LHCN-M2 (cell line): ENCODE measurements around the gene ITIH4. TPM values are rescaled to one million over a fixed set of nuclear protein-coding genes. Genes with fewer than 3 reads are reported as not detected.

Source experiments
- DNase-seq: peaks from one replicate; pipeline ENCODE4 v3.0.0-alpha.2; 2012; ENCODE audit warnings: low read depth
- total RNA-seq: library from RNA; depleted of rRNA; stranded (reverse); fragments of >200 nt; gene quantifications from 2 replicates; pipeline ENCODE4 v1.2.3, GENCODE V29; 2014

Gene ITIH4
- total RNA-seq, 1 experiment from 2014 or later: 0.63 TPM

GRCh38 chr3:52800079-52800478, 30.4 kb downstream of the ITIH4 start:
- DNase-seq: no peak

GRCh38 chr3:52798978-52799476, 31.4 kb downstream of the ITIH4 start:
- peak; percentile 11 for DNase-seq

- DNase-seq: no peak
These were observed 32.0 kb downstream of the ITIH4 start for GRCh38 chr3:52798376-52798977.

DNA sequence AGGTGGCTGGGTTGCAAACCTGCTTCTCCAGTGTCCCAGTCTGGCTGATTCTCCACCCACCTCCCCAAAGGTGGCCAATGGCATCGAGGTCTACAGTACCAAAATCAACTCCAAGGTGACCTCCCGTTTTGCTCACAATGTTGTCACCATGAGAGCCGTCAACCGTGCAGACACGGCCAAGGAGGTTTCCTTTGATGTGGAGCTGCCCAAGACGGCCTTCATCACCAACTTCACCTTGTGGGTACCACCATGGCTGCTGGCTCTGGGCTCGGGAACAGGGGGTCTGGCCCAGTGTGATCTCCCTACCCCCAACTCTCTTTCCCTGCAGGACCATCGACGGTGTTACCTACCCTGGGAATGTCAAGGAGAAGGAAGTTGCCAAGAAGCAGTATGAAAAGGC, 34.1 kb downstream of the ITIH4 start:
- no peak for DNase-seq

DNA sequence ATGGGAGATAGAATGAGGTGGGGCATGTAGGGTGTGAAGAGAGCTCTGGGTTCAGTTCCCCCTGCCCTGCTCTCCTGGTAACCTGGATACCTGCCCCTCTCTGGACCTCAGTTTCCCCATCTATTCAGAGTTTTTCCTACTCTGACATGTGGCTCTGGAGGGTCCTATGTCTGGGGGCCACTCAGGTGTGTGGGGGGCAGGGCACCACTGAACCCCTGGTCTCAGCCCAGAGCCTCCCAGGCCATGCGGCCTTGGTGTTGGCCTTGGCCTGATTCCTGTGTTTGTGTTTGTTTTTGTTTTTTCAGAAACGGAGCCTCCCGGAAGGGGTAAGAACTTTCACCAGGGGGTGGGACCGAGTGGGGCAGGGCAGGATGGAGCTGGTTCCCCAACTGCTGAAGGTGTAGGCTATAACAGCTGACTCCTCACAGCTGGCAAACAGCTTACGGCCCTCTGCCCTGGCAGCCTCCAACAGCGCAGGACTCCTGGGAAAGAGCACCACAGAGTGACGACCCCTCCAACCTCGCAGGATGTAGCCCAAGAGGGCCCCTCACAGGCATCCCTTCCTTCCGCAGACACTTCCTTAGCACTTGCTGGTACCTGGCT, 35.1 kb downstream of the ITIH4 start:
- DNase-seq: no peak

- DNase-seq: no peak
These were observed 35.8 kb downstream of the ITIH4 start, which contains the start of gene ITIH3 for GRCh38 chr3:52794612-52795099. Gene ITIH3, plus strand, starts transcription at chr3:52794796. Its CDS starts 8 bp downstream, at chr3:52794804.

- DNase-seq: no peak
These were observed 36.5 kb downstream of the ITIH4 start for GRCh38 chr3:52793702-52794611.

- no peak for DNase-seq
These were observed 37.3 kb downstream of the ITIH4 start for GRCh38 chr3:52792961-52793695.

- no peak for DNase-seq
These were observed 38.1 kb downstream of the ITIH4 start for GRCh38 chr3:52792413-52792812.

DNA sequence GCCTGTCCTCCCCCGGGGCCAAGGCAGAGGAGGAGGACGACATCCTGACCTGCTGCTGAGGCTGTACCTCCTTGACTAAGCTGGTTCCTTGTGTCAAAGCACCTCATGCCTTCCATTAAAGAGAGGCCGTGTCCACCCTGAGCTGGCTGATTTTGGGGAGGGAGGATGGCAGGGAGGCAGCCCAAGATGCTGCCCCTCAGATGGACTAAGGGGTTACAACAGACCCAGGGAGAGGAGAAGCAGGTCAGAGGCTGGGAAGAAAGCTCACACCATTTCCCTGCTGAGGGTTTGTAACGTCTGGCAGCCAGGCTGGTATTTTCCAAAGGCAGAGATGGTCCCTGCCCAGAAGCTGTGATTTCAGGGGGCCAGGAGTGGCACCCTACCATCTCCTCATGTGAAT, 38.5 kb downstream of the ITIH4 start:
- DNase-seq: no peak

DNA sequence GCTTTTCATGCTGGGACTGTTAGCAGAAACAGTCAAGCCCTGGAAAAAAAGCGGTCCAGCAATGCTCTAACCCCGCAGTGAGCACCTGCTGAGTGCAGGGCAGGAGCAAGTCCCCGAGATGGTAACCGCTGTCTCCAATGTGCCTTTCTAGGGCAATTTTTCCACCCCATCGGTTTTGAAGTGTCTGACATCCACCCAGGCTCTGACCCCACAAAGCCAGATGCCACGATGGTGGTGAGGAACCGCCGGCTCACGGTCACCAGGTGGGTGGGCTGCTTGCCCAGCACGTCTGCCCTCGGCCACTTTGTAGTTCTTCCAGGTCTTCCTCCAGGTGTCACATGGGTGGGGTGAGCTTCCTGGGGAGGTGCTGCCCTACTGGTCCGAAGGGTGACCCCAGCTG, 39.1 kb downstream of the ITIH4 start:
- no peak for DNase-seq

GRCh38 chr3:52790741-52791140, 39.7 kb downstream of the ITIH4 start:
- DNase-seq: no peak

DNA sequence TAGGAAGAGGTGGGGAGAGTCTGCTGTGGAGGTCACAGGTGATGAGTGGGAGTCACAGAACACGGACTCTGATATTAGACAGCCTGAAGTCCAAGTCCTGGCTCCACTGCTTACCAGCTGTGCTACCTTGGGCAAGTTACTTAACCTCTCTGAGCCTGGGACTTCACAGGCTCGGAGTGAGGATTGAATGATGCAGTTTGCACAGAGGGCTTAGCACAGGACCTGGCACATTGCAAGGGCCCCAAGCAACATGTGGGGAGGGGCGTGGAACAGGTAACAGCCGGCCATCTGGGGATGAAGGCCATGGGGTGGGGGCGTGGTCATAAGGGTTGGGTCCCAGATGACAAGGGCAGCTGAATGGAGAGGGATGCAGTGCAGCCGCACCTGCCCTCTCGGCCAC, 40.1 kb downstream of the ITIH4 start:
- DNase-seq: no peak

DNA sequence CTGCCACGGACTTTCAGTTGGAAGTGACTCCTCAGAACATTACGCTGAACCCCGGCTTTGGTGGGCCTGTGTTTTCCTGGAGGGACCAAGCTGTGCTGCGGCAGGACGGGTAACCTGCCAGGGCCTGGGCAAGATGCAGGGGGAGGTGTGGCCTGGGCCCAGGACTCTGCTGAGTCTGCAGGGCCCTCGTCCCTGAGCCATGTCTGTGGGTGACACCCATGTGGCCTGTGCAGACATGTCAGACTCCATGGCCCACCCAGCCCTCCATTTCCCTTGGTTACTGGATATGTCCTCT, 40.8 kb downstream of the ITIH4 start:
- no peak for DNase-seq

DNA sequence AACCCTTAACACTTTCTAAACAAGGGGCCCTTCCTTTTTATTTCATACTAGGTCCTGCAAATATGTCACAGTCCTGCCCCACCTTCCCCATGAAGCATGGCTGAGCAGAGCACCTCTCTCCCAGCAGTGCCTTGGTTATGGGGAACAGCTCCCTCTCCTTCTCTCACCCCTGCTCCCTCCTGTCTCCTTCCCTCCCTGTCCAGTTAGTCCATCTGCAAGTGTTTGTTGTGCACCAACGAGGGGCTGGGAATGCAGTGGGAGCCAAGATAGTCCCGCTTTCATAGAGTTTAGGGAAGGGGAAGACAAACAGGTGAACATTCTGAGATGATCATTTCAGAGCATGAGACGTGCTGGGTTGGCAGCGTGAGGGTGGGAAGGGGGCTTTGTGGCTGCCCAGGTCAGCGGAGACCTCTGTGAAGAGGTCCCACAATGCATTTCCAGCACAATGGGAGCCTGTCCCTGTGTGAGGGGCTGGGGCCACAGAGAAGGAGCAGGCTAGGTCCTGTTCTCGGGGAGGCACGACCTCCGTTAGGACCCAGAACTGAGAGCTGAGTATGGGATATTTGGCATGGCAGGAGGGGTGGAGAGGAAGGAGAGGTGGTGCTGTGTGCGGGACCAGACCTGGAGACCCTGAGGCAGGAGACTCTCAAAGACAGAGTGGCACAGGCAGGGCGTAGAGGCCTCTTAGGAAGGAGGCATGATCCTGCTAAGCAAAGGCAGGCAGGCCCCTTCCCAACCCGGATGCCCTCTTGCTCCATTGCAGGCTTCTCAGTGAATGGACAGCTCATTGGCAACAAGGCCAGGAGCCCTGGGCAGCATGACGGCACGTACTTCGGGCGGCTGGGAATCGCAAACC, 41.4 kb downstream of the ITIH4 start:
- DNase-seq: no peak

GRCh38 chr3:52787672-52788625, 42.5 kb downstream of the ITIH4 start:
- DNase-seq: peak; percentile 2

DNA sequence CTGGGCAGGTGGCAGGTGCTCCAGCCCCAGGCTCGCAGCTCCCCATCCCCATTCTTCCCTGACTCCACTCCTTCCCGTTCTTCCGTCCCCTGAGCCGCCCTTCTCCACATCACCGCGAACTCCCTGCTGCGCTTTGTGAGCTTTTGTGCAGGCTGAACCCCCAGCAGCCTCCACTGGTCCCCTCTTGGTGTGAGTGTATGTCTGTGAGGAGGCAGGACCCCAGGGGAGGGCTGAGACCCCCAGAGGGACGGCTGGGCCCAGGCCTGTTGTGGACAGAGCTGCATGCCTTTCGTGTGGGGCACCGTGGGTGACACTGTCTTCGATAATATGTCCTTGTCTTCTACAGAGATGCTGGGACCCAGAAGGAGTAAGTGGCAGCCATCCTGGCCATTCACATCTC, 43.2 kb downstream of the ITIH4 start:
- DNase-seq: no peak

DNA sequence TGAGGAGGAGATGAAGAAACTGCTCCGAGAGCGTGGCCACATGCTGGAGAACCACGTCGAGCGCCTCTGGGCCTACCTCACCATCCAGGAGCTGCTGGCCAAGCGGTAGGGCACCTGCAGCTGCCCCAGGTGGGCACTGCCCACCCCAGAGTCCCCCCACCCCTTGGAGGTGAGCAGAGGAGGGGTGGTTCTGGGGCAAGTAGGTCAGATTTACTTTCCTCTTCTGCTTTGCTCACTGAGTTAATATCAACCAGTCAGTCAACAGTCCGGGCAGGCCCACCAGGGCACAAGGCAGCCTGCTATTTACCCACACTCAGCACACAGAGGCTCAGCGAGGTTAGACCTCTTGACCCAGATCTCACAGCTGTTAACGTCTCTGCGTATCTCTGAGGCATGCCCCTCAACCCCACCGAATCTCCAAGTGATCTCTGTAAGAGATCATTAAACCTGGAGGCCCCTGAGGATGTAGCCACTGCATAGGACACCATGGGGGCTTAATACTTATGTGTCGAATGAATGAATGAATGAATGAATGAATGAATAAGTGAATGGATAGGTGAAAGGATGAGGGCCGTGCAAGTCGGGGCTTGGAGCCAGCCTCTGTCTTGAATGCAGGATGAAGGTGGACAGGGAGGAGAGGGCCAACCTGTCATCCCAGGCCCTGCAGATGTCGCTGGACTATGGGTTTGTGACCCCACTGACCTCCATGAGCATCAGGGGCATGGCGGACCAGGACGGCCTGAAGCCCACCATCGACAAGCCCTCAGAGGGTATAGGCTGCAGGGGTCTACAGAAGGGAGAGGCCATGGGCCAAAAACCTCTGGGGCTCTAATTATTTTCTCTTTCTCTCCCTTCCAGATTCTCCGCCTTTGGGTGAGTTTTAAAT, 43.9 kb downstream of the ITIH4 start:
- DNase-seq: no peak
